Suprapubic skin (tissue), 4 donors: ENCODE measurements around the gene TES.

Experiments used
- POLR2A ChIP-seq, 2 donors: fragments of 450-650 bp; IDR thresholded peaks; one replicate each; pipeline ENCODE4 v1.6.1; 2017; ENCODE audit warnings: antibody characterized with exemption in 2 of 2, mild to moderate bottlenecking in 2 of 2, moderate library complexity in 2 of 2
- POLR2AphosphoS5 ChIP-seq, 3 donors: sonication (generic); formaldehyde crosslinking; IDR thresholded peaks; one replicate each; pipeline ENCODE4 v1.6.1; 2017; ENCODE audit warnings: antibody characterized with exemption in 3 of 3
- TF ChIP-seq, protein P1 (sequence below), 2 donors: fragments of 200-600 bp in 1 of 2; fragments of 450-650 bp in 1 of 2; sonication (generic) in 1 of 2; IDR thresholded peaks; one replicate each; pipeline ENCODE4 v1.5.1; 2016 to 2019; ENCODE audit warnings: antibody characterized with exemption in 2 of 2, mild to moderate bottlenecking in 1 of 2, moderate library complexity in 1 of 2

GRCh38 chr7:116226664-116227063 is 16.3 kb downstream of the TES start:
- TF ChIP-seq, protein P1, sequence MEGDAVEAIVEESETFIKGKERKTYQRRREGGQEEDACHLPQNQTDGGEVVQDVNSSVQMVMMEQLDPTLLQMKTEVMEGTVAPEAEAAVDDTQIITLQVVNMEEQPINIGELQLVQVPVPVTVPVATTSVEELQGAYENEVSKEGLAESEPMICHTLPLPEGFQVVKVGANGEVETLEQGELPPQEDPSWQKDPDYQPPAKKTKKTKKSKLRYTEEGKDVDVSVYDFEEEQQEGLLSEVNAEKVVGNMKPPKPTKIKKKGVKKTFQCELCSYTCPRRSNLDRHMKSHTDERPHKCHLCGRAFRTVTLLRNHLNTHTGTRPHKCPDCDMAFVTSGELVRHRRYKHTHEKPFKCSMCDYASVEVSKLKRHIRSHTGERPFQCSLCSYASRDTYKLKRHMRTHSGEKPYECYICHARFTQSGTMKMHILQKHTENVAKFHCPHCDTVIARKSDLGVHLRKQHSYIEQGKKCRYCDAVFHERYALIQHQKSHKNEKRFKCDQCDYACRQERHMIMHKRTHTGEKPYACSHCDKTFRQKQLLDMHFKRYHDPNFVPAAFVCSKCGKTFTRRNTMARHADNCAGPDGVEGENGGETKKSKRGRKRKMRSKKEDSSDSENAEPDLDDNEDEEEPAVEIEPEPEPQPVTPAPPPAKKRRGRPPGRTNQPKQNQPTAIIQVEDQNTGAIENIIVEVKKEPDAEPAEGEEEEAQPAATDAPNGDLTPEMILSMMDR (IDR thresholded peaks at IDR 0.05), result no peak
- TF ChIP-seq POLR2A (IDR thresholded peaks at IDR 0.05) (no peak), POLR2AphosphoS5 (IDR thresholded peaks at IDR 0.05) (no peak)
